ENCODE data around the gene CHST10. TPM values are rescaled to one million over a fixed set of nuclear protein-coding genes. Genes with fewer than 3 reads are reported as not detected.

Gene CHST10
- total RNA-seq, 1 experiment from 2014 or later = not detected

DNA sequence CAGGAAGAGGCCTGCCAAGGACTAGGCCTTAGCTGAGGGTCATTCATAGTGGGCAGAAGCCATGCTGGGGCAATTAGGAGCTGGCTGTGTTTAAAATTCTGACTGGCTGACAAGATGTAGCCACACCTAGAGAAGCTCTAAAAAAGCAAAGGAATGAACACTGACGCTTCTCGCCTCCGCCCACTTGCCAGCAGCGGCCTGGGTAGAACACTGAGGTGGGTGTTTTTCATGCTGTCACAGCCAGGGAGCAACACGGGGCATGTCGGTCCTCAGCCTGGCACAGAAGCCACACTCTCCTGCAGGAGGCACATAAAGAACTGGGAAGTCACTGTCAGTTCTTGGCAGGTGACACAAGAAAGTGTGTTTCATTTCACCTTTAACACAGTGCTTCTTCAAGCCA lies 10.4 kb downstream of the CHST10 start:
- Histone ChIP-seq H3K4me3 (no peak overlapping the region), H3K4me1 (replicated peaks; ENCODE audit: insufficient read depth) (no peaks in the 10 kb centered on the region), H3K36me3 (ENCODE audit: low read depth) (no peaks in the 10 kb centered on the region), H3K27me3 (ENCODE audit: insufficient read depth, low read depth) (peaks cover 97% of the 10 kb centered on the region), H4K20me1 (ENCODE audit: insufficient read depth) (no peaks in the 10 kb centered on the region), H3K9me2 (ENCODE audit: insufficient read depth) (no peaks in the 10 kb centered on the region), H2AFZ (no peak overlapping the region), H3K9me3 (ENCODE audit: insufficient read depth, low read depth) (no peaks in the 10 kb centered on the region), H3K4me2 (no peak overlapping the region), H3K27ac (no peak overlapping the region), H3F3A (ENCODE audit: insufficient read depth, low read depth) (no peaks in the 10 kb centered on the region), H3K79me2 (ENCODE audit: low read depth) (no peaks in the 10 kb centered on the region)
- no TSS peak for BruUV-seq (replicated peaks)
- ChIA-PET CTCF (no interaction called here), POLR2A (ENCODE audit: unreplicated experiment) (no interaction called here)
- TF ChIP-seq, protein P1, sequence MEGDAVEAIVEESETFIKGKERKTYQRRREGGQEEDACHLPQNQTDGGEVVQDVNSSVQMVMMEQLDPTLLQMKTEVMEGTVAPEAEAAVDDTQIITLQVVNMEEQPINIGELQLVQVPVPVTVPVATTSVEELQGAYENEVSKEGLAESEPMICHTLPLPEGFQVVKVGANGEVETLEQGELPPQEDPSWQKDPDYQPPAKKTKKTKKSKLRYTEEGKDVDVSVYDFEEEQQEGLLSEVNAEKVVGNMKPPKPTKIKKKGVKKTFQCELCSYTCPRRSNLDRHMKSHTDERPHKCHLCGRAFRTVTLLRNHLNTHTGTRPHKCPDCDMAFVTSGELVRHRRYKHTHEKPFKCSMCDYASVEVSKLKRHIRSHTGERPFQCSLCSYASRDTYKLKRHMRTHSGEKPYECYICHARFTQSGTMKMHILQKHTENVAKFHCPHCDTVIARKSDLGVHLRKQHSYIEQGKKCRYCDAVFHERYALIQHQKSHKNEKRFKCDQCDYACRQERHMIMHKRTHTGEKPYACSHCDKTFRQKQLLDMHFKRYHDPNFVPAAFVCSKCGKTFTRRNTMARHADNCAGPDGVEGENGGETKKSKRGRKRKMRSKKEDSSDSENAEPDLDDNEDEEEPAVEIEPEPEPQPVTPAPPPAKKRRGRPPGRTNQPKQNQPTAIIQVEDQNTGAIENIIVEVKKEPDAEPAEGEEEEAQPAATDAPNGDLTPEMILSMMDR (conservative IDR thresholded peaks at IDR 0.05) = no peak
- TF ChIP-seq EZH2 (IDR thresholded peaks at IDR 0.05; ENCODE audit: low read depth) = no peak
- intact Hi-C loops (cut with micrococcal nuclease; ENCODE audit: unreplicated experiment) = no loop called here
- DNase-seq = no peak

DNA sequence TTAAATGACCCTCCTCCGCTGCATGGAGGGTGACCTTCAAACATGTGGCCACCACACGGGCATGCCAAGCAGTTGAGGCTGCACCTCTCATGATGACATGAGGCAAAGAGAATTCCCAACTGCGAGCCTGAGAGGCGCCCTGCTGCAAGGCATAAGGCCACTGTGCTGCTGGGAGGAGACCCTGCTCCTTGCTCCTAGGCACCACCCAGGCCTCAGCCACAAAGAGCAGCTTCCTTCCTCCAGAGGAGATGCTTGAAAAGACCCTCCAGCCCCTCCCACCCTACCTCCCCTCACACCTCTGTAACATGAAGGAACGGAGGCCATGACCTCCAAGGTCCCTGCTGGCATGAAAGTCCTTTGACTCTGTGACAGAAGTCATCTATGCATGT lies 11.4 kb downstream of the CHST10 start:
- Histone ChIP-seq H3K27ac (no peak overlapping the region), H3K9me2 (ENCODE audit: insufficient read depth) (no peaks in the 10 kb centered on the region), H3K4me2 (no peak overlapping the region), H4K20me1 (ENCODE audit: insufficient read depth) (no peaks in the 10 kb centered on the region), H3K36me3 (ENCODE audit: low read depth) (no peaks in the 10 kb centered on the region), H3K79me2 (ENCODE audit: low read depth) (no peaks in the 10 kb centered on the region), H3K4me3 (no peak overlapping the region), H3K4me1 (replicated peaks; ENCODE audit: insufficient read depth) (no peaks in the 10 kb centered on the region), H3F3A (ENCODE audit: insufficient read depth, low read depth) (no peaks in the 10 kb centered on the region), H2AFZ (no peak overlapping the region), H3K9me3 (ENCODE audit: insufficient read depth, low read depth) (no peaks in the 10 kb centered on the region), H3K27me3 (ENCODE audit: insufficient read depth, low read depth) (peaks cover 97% of the 10 kb centered on the region)
- ChIA-PET CTCF (no interaction called here), POLR2A (ENCODE audit: unreplicated experiment) (no interaction called here)
- intact Hi-C loops (cut with micrococcal nuclease; ENCODE audit: unreplicated experiment) = no loop called here
- TF ChIP-seq, protein P1 (conservative IDR thresholded peaks at IDR 0.05) = no peak
- TF ChIP-seq EZH2 (IDR thresholded peaks at IDR 0.05; ENCODE audit: low read depth) = no peak
- DNase-seq = no peak
- BruUV-seq (replicated peaks) = no TSS peak

DNA sequence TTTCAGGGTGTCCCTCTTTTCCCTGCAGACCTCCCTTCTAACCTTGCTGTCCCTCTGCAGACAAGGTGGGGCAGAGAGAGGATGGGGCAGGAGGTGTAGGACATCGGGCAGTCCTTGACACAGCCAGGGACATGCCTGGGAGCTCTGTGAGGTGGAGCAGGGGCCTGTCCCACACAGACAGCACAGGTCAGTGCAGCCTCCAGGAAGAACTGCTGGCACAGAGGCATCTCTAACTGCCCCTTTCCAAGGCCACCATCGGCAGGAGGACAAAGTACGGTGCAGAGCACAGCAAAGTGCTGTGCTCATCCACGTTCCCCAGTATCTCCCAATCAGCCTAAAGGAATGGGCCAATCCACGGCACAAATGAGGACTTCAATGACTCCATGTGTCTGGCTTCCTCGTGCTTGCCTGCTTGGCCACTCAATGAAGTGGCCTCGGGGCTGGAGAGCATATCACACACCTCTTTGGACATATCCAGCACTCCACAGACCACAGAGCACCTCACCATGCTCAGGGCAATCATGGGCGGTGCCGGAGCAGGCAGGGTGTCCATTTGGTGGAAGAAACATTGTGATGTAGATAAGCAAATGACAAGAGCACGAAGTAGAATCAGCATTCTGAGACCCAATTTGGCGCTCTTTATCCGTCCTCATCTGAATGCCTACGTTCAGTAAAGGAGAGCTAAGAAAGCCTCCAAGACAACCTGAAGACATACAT lies 11.9 kb downstream of the CHST10 start:
- Histone ChIP-seq H3K4me2 (no peak overlapping the region), H3K27ac (no peak overlapping the region), H3F3A (ENCODE audit: insufficient read depth, low read depth) (no peaks in the 10 kb centered on the region), H4K20me1 (ENCODE audit: insufficient read depth) (no peaks in the 10 kb centered on the region), H3K4me1 (replicated peaks; ENCODE audit: insufficient read depth) (no peaks in the 10 kb centered on the region), H3K9me2 (ENCODE audit: insufficient read depth) (no peaks in the 10 kb centered on the region), H3K27me3 (ENCODE audit: insufficient read depth, low read depth) (peaks cover 99% of the 10 kb centered on the region), H3K4me3 (no peak overlapping the region), H3K36me3 (ENCODE audit: low read depth) (no peaks in the 10 kb centered on the region), H3K79me2 (ENCODE audit: low read depth) (no peaks in the 10 kb centered on the region), H2AFZ (no peak overlapping the region), H3K9me3 (ENCODE audit: insufficient read depth, low read depth) (no peaks in the 10 kb centered on the region)
- TF ChIP-seq EZH2 (IDR thresholded peaks at IDR 0.05; ENCODE audit: low read depth) = no peak
- TF ChIP-seq, protein P1 (conservative IDR thresholded peaks at IDR 0.05) = no peak
- intact Hi-C loops (cut with micrococcal nuclease; ENCODE audit: unreplicated experiment) = no loop called here
- no peak for DNase-seq
- no TSS peak for BruUV-seq (replicated peaks)
- CTCF ChIA-PET = no interaction called here
- POLR2A ChIA-PET (ENCODE audit: unreplicated experiment) = no interaction called here
